Activated naive CD4-positive, alpha-beta T cell treated with Interleukin-2 at 50 U/mL for 16 hours (primary cell): ENCODE data around the gene HIVEP3.
A peak's percentile ranks its signal among the peaks of the same experiment; 100 is the strongest.

Experiments
- DNase-seq: peaks from one replicate; pipeline ENCODE4 v3.0.0-alpha.2; 2020

HIVEP3 gene

DNA sequence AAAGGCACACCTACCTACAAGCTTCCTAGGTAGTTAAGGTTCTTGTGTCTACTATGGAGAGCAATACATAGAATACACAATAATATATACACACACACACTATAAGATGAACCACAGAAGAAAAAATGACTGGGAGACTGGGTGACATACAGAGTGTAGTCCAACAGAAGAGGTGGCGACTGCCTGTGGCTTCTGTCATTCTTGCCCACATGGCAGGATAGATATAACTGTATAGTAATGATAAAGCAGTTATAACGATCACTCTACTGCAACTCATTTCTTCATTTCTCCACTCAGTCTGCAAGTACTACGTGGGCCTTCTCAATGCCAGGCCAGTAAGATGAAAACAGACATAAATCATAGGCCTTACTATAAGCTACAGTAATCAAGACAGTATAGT, 320.4 kb downstream of the HIVEP3 start:
- DNase-seq = no peak

DNA sequence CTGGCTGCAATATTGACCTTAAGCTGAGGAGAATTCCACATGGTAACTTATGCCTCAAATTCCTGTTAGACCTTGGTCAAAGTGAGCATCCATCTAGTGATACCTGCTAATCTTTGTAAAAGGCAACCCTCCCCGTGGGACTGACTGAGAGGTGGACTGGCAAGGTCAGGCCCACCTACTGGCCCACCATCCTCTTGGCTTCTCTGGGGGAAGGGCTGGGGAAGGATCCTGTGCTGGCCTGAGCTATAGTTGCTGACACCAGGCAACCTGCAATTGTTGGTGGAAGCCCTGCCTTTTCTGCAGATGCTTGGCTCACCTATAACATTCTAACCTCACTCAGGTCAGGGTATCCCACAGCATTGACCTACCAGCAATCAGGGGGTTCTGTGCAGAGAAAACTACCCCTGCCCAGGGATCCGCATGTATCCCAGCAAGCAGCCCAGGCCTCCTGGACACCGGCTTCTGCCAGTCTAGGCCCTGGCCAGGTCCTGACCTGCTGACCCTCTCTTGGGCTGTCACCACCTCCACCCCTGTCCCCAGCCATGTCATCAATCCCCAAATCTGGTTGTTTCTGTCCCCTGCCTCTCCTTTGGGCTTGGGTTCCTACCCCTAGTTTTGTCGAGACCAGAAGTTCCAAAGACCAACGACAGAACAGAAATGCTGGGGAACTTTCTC, 326.1 kb downstream of the HIVEP3 start:
- no peak for DNase-seq

DNA sequence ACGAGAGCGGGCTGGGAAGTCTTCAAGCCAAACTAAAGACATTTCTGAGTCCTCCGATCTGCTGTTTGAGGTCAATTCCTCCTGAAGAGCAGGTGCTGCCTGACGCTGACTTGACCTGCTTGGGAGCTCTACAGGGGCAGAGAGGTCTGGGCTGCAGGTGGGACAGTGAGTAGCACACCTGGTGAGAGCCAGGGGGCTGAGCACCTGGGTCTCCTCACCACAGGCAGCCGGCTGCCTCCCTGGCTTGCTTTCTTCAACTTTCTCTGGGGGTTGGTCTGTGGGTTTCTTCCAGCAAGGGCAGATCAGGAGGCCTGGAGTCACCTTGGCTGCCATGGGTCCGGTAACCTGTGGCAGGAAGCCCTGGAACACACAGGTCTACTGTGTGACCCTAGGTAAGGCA, 326.8 kb downstream of the HIVEP3 start:
- DNase-seq = no peak

DNA sequence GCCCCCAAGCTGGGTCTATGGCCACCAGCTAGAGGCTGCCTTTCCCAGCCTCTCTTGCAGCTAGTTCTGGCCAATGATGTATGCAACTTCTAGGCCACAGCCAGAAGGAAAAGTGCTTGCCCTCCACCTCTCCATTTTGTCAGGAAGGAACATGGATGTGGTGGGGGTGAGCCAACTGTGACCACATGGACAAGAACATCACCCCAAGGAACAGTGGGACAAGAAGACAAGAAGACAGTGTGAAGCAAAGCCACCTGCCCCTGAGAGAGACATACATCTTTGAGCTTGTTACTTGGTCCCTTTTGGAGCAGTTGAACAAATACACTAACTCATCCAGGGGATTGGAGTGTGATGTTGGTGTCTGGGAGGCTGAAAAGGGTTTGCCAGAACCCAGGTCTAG, 328.4 kb downstream of the HIVEP3 start:
- no peak for DNase-seq

DNA sequence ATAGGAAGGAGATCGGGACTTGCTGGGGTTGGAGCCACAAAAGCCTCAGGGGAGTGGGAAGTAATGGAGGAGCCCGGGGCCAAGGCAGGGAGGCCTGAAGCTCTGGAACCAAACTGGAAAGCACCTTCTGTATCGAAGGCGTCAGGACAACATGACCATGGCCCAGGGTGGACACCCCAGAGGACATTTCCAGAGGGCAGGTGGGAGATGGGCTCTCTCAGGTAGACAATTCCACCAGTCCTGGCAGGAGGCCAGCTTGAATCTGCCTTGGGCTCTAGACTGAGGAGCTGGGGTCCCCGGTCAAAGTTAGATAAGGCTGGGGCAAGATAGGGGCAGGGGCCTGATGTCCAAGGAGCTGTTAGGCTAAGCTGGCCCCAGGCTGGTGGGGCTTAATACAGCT, 329.3 kb downstream of the HIVEP3 start:
- no peak for DNase-seq

DNA sequence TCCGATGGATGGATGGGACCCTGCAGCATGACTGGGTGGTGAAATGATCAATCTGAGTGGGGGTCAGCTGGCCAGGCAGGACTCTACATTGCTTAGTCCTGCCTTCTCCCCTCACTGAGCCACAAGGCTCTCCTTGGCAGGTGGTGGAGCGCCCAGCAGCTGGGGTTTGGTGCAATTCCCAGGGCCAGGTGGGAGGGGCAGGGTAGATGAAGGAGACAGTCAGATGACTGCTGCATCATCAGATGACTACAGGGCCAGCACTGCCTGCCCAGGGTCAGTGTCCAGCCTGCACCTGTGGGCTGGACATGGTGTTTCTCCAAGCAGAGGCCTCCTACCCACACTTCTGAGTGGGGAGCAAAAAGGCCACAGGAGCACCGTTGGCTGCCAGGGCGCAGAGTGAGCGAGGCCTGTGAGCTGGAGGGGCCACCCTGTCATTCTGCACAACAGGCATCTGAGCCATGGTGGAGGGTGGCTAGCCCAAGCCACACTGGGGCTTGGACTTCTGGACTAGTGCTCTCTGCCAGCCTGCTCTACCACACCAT, 330.3 kb downstream of the HIVEP3 start:
- DNase-seq = no peak

DNA sequence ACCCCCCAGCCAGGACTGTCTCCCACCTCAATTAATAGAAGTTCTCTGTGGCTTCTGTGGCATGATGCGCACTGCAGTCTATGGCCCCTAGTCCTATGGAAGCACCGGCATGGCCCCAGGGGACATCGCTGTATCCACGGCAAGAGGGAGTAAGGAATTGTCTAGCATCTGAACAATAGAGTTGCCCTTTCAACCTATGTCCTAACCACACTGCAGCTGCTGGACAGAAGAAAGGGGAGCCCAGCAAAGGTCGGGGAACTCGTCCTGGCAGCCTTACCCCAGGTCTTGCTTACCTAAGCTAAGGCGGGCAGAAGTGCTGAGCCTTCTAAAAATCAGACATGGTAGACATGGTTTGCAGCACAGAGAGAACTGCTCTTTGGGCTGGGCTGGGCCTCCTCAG, 330.9 kb downstream of the HIVEP3 start:
- DNase-seq = no peak

DNA sequence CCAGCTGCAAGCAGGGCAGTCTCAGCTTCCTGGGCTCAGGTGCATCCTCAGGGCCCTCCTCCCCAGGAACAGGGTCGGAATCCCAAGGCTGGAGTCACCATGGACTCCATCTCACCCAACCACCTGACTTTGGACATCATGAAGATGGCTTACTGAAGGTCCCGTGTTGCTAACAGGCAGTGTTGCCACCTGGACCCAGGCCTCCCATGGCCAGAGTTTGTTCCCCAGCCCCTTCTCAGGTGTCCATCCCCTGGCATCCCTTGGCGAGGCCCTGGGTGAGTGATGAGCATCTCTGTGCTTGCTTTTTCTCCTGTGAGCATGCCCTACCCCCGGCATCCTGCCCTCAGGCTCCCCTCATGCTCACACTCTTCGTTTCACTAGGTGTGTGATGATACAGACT, 332.5 kb downstream of the HIVEP3 start:
- no peak for DNase-seq

DNA sequence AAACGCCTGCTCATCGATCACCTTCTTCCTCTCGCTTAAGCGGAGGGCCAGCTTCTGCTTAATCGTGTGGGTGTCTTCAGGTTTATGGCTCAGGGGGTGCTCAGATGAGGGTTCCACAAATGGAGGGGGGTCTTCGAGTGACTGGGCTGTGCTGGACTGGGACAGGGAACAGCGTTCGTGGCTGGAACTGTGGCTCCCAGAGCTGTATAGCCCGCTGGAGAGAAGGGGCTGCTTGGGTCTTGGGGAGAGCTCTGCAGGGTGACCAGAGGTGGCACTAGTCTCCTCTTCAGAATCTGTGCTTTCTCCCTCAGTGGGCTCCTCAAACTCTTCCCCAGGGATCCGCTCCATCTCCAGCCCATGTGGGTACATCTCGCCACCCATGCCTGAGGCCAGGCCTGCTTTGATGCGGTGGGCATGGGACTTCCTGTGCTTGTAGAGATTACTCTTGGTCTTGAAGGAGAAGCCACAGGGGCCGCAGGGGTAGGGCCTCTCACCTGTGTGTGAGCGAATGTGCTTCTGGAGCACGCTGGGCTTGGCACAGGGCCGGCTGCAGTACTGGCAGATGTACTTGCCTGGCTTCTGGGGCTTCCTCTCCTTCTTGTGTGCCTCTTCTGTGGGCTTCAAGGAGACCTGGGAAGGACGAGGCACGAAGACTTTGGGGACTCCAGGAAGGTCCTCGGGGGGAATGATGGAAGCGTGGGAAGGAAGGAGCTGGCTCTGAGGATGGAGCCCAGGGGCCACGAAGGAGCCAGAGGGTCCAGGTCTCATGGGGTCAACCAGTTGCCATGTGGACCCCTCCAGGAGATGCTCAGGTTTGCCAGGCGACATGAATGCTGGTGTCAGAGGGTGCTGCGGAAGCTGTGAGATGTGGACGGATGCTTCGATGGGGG, 334.8 kb downstream of the HIVEP3 start:
- DNase-seq = no peak

DNA sequence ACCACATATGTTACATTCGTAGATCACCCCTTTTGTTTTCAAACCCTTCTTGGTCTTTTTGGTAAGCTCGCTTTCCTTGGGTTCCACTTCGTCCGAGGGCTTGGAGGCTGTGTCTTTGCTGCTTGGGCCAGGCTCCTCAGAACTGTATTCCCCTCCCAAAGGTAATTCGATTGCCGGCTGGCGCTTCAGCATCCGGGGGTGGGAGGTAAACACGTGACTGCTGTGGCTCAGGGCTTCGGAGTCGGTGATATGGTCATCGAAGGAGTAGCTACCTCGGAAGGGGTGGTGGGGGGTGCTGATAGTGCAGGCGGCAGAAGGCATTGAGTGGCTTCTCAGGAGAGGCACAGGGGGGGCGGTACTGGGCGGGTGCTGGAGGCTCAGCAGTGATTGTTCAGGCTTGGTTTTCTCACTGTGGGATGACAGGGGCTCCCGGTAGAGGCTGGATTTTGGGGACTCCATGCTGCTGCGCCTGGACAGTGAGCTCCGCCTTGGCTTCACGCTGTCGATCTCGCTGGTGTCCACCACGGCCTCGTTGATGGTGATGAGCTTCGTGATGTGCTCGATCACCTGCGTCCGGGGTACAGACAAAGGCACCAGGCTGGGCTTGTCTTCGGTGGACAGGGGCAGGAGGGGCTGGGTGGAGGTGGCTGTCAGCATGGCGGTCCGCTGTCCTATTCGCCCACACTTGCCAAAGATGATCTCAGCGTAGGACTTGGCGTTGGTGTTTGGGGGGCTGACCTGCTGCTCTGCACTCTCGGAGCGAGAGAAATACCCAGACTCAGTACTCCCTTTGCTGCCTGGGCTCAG, 335.7 kb downstream of the HIVEP3 start:
- DNase-seq = no peak

DNA sequence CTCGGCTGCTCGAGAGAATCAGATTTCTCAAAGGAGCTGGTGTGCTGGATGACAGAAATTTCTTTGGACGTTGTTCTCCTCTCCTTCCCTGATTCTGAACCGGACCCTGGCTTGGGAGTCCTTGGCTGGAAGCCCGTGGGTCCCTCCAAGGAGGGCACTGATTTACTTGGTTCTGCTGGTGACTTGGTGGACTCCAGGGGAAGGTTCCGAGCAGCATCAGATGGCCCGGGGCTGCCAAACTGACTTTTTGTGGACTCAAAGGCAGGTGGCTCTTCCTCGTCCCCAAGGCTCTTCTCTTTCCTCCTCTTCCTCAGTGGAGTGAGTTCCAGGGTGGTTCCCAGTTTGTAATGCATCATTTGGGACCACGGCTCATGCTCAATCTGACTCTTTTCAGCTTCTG, 336.4 kb downstream of the HIVEP3 start:
- no peak for DNase-seq

DNA sequence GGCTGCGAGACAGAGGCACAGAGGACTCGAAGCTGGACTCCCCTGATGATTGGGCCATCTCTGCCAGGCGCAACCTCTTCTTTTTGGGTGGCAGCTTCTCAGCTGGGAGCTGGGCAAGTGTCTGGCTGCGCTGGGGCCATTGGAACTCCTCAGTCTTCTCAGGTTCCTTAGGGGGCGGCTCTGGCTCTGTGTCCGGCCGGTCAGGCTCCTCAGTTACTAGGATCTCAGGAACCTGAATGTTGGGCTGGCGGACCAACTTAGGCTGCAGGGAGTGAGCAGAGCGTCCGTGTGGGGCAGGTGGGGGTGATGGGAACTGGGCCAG, 336.8 kb downstream of the HIVEP3 start:
- DNase-seq = no peak

DNA sequence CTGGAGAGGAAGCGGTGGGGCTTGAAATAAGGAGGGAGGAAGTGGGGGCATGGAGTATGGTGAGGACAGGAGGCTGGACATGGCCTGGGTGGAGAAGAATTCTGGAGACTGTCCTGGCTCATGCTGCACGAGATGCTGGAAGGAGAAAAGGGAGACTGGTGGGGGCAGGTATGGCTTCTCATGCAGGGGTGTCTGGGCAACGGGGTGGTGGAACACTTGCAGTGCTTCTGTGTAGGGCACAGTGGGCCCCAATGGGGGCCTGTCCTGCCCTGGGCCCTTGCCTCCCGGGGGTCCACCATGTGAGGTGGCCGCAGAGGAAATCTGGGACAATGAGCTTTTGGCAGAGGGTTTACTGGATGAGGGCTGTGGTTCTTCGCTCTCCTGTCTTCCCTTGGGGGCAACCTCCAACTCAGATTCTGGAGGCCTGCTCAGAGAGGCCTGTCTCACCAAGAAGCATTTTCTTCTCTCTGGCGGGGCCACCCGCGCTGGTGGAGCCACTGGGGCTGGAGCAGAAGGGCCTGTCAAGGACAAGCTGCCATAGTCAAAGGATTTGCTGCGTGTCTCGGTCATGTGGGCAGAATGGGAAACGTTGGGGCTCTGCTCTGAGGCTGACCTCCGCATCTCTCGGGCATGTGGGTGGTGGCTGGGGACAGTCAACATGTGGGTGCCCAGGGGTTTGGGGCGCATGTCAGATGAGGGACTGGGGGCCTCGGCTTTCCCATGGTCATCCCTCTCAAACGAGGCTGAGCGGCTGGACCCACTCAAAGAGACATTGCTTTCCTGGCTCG, 337.3 kb downstream of the HIVEP3 start:
- no peak for DNase-seq

DNA sequence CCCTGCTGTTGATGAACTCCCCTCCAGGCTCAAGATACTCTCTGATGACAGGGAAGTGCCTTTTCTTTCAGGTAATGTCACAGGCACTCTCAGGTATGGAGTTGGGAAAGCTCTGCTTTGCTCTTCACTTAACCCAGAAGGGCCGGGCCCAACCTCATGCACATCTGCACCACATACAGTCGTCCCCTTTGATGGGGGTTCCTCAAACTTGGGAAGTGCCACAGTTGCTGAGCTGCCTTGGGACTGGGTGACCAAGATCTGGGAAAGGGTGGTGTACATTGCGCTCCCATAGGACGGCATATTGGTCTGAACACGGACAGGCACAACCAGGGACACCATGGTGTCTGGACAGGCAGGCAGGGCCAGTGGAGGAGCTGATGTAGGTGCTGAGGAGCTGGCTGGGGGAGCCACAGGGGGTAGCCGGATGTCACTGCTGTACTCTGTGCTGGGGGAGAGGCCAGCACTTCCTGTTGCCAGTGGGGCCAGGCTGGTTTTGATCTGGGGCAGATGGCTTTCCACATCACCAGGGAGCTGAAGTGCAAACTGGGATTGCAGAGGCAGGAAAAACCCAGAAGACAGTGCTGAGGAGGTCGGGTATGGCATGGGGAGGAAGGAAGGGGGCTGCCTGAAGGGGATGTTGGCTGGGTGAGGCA, 338.1 kb downstream of the HIVEP3 start:
- DNase-seq = no peak

DNA sequence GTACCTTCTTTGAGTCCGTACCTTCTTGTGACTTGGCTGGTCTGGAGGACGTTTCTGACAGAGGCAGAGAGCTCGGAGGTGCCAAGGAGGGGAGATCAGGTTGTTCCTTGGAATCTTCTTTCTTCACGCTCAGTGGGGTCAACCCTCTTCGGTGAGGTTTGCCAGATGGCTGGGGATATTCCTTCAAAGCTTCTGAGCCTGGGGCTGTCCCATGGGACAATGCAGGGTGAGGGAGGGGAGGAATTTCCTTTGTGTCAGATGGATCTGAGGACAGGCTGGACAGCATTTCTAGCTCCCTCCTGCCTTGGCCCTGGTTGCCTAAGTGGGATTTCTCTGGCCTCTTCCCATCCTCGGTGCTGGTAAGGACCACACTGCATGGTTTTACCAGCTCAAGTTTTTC, 338.7 kb downstream of the HIVEP3 start:
- no peak for DNase-seq

DNA sequence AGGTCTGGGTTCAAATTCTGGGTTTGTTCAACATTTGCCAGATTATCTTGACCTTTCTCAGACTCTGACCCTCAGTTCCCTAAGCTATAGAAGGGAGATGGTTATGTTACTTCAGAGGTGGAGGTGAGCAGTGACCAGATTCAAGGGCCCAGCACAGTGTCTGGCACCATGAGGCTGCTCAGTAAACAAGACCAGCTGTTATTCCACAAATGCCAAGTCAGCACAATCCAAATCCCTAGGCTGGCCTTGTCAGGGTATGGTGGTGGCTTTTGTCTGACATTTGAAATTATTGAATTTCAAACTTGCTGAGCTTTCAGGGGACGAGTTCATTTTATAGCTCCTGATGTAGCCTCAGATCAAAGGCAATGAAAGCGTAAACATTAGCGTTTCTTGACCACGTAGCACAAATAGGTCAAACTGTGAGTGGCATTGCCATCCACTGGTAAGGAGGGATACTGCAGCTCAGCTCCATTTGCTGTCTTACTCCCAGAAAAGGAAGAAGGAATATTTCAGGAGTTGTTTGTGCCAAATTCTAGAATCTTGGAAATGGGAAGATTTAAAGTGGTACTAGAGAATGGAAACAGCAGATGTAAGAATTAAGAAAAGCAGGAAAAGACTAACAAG, 339.9 kb downstream of the HIVEP3 start:
- DNase-seq = no peak

DNA sequence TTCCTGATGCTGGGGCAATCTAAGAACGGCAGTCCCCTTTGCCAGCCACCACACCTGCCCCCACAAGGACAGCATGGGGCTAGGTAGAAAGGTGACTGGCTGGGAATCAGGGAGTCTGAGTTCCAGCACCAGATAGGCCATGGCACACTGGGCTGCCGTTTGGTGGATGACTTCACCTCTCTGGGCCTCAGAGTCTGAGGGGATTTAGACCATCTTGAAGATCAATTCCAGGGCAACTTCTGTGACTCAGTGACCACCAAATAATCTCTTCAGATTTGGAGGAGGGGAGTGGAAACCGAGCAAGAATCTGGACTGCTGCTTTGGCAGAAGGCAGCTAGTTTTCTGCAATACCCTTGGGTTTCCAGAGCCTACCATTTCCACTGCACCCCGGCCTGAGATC, 342.1 kb downstream of the HIVEP3 start:
- DNase-seq = no peak

DNA sequence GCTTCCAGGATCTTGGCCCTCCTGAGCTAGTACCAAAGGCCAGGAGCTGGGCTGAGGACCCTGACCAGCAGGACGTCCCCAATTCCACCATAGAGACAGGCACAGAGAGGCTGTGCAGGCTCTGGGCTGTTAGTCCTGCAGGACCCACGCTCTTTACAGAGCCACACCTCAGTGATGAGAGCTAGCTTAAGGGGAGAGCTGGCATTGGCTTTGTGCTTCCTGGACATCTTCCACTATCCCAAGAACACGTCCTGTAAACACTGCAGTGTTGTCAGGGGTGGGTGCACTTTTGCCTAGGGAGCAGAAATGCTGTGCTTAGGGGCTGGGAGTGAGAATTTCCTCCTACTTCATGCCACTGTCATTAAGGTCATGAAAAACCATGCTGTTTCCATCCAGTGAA, 342.5 kb downstream of the HIVEP3 start:
- DNase-seq = no peak

DNA sequence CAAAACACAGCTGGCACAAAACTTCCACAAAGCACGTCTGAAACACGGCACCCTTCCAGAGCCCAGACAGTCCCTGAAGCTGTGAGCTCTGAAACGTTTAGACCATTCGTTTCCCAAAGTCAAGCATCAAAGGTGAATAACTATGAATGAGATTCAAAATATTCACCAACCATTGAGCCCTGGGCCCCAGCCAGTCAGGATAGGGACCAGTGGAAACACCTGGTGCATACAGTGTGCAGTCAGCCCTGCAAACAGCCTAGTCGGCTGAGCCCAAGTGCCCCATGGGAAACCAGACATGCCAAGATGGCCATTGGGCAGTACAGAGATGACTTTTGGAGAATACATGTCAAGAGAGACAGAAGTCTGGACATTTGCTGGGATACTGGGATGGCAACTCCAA, 343.9 kb downstream of the HIVEP3 start:
- DNase-seq = no peak

DNA sequence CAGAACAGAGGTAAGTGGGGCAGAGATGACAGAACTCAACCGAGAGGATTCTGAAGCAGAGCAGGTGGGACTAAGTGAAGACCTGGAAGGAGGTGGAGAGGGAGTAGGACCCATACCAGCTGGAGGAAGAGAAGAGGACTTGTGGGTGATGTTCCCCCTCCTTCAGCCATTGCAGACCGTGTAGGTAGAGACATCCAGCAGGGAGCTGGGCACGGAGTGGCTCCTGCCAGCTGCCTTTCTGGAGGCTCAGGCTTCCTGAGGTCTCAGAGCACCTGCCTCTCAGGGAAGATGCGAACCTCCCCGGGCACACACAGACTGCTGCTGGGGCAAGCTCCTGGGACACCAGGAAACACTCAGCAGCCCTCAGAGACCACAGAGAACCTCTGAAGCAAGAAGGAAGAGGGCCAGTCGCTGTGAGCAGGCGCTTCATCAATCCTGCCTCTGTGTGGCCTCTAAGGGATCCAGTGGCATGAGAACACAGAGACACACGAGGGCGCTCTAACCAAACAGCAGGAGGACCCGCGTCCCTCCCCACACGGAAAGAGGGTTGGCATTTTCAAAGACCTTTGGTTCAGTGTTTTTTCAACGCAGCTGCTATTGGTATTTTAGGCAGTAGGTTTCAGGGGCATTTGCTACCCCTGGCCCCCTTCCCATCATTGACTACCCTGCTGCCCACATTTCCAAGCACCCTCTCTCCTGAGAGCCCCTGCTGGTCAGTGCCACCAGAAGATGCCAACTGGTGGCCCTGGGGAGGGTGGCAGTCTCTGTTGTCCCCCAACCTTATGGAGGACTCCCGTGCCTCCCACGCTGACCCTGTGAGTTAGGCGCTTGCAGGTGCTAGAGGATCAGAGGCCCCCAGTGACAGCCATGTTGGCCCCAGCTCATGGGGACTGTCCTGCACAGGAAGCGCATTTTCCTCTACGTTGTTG, 344.7 kb downstream of the HIVEP3 start:
- peak; percentile 78 for DNase-seq

DNA sequence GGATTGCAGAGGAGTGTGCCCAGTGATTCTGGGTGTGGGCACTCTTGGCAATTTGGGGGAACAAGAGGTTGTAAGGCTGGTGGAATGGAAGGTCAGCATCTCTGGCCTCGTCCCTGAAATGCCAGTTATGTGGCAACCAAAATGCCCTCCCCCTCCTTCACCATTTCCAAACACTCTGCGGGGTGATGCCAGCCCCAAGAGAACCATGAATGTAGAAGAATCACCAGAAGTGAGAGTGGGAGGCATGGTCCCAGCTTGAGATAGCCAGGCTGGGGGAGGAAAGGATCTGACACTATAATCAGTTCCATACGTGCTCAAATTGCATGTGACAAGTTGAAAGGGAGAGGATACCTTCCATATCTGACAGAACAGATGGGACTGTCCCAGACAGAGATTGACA, 345.5 kb downstream of the HIVEP3 start:
- no peak for DNase-seq
